Effector CD4-positive, alpha-beta T cell (primary cell): ENCODE results near the gene ATP11B.

Source experiments
- DNase-seq: peaks from one replicate; pipeline ENCODE4 v3.0.0-alpha.2; 2020

Gene ATP11B

GRCh38 chr3:182913889-182914288, 120.6 kb downstream of the ATP11B start:
- DNase-seq: no peak

- DNase-seq: no peak
Observed at GRCh38 chr3:182914341-182914740, 121.0 kb downstream of the ATP11B start.

- DNase-seq: no peak
Observed at GRCh38 chr3:182917134-182917533, 123.8 kb downstream of the ATP11B start.

GRCh38 chr3:182919866-182920357, 126.6 kb downstream of the ATP11B start:
- no peak for DNase-seq

GRCh38 chr3:182920515-182921084, 127.3 kb downstream of the ATP11B start:
- no peak for DNase-seq

- DNase-seq: no peak
Observed at GRCh38 chr3:182921665-182922355, 128.5 kb downstream of the ATP11B start.

GRCh38 chr3:182925330-182925943, 132.1 kb downstream of the ATP11B start:
- DNase-seq: no peak

GRCh38 chr3:182925944-182926337, 132.6 kb downstream of the ATP11B start:
- no peak for DNase-seq

- no peak for DNase-seq
Observed at GRCh38 chr3:182935803-182936202, 142.5 kb downstream of the ATP11B start.

- no peak for DNase-seq
Observed at GRCh38 chr3:182936239-182936917, 143.1 kb downstream of the ATP11B start.

- DNase-seq: no peak
Observed at GRCh38 chr3:182936918-182937285, 143.6 kb downstream of the ATP11B start.

GRCh38 chr3:182937293-182938051, 144.2 kb downstream of the ATP11B start:
- no peak for DNase-seq

GRCh38 chr3:182940266-182940808, 147.0 kb downstream of the ATP11B start:
- no peak for DNase-seq

GRCh38 chr3:182941719-182942118, 148.4 kb downstream of the ATP11B start:
- DNase-seq: no peak

GRCh38 chr3:182947888-182948287, 154.6 kb downstream of the ATP11B start:
- no peak for DNase-seq

- no peak for DNase-seq
Observed at GRCh38 chr3:182948305-182948704, 155.0 kb downstream of the ATP11B start.

GRCh38 chr3:182949688-182950087, 156.4 kb downstream of the ATP11B start:
- DNase-seq: no peak

GRCh38 chr3:182954553-182955235, 161.4 kb downstream of the ATP11B start:
- no peak for DNase-seq

GRCh38 chr3:182957226-182957625, 163.9 kb downstream of the ATP11B start:
- no peak for DNase-seq

- DNase-seq: no peak
Observed at GRCh38 chr3:182957676-182958266, 164.5 kb downstream of the ATP11B start.
